NCI-H526 (cell line): Measurements from ENCODE around the gene SMU1.
A peak's percentile ranks its signal among the peaks of the same experiment; 100 is the strongest.
"Not testable (repeated sequence)": the region's sequence is repeated elsewhere in the genome, so short reads cannot be mapped to it uniquely, and the experiment has no call there.

Source experiments
- DNase-seq, 2 experiments: peaks; one replicate each; lab custom pipeline; 2025; lab: John Stamatoyannopoulos, UW

The SMU1 gene

GRCh38 chr9:33105504-33105903 is 29.0 kb upstream of the SMU1 start:
- DNase-seq: no peak

DNA sequence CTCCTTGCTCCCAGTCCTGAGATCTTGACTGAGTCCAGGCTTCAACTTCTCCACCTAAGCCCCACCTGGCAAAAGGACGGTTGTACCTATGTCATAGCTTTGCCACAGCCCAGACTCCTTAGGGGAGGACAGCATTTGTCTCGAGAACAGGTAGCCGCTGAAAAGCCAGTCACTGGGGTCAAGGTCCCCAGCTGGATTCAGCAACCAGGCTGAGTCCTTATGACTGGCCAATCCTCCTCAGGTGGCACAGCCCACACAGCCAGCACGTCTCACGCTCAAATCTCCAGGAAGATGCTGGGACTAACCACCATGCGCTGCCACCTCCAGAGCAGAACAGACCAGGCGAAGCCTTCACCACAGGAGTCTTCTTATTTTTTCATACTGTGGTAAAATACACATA is 27.9 kb upstream of the SMU1 start:
- DNase-seq: no peak

DNA sequence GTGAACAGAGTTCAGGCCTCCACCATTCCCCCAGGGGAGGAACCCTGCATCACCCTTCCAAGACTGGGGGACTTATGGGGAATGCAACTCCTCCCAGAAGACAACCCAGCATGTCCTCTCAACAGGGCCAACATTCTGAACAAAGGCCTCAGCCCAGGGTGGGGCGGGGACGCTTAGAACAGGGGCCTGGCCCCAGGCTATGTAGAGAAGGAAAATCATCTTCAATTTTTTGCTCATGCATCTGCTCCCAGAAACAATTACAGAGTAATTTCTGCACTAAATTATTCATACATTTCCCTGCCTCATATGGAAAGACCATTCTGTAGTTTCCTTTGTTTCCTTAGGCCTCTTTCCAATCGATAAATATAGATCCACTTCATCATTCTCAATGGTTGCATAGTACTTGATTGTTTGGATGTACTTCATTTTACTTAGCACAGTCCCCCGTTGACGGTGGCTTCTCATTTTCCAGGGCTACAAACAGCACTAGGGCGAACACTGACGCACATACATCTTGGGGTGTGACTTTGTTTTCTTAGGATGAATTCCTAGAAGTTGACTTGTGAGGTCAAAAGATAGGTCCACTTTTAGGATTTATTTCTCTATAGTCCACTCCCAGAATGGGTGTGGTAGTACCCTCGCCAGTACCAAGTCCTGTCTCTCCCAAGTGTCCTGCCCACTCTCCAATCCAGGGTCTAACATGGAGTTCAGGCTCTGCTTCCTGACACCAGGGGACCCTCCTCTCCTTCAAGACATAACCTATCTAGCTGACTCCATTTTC is 27.2 kb upstream of the SMU1 start:
- no peak for DNase-seq

- DNase-seq: no peak
These were observed 26.2 kb upstream of the SMU1 start for GRCh38 chr9:33102551-33103210.

GRCh38 chr9:33101104-33101951 is 24.9 kb upstream of the SMU1 start:
- no peak for DNase-seq

DNA sequence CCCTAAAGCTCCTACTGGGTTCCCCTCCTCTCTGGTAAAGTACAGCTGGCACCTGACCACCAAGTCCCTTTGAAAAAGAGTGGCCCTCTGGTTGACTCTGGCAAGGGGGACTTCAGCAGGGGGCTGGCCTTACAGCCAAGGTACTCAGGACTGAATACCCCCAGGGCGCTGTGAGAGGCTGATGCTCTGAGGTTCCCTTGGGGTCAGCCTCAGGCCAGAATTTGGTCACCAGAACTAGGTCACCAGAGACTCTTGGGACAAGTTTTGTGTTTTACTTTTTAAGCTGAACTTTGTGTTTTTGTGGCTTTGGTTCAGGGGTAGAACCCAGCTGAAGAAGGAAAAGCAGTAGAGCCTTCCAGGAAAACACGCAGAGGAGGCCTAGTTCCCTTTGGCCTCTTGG is 23.3 kb upstream of the SMU1 start:
- DNase-seq: no peak

DNA sequence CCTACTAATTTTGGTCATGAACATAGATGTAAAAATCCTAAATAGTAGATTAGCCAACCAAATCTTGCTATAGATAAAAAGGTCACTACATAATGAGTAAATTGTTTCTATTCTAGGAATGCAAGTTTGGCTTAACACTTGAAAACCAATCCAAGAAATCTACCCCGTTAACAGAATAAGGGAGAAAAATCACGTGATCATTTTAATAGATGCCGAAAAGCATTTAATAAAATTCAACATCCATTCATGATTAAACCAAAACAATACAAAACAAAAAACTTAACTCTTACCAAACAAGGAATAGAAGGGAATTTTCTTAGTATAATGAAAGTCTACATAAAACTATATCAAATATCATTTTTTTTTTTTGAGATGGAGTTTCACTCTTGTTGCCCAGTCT is 20.7 kb upstream of the SMU1 start:
- no peak for DNase-seq

GRCh38 chr9:33092634-33093033 is 16.2 kb upstream of the SMU1 start:
- no peak for DNase-seq

- not testable (repeated sequence) for DNase-seq
These were observed 9.2 kb upstream of the SMU1 start for GRCh38 chr9:33085672-33086071.

- no peak for DNase-seq
These were observed 6.3 kb upstream of the SMU1 start for GRCh38 chr9:33082538-33083326.

DNA sequence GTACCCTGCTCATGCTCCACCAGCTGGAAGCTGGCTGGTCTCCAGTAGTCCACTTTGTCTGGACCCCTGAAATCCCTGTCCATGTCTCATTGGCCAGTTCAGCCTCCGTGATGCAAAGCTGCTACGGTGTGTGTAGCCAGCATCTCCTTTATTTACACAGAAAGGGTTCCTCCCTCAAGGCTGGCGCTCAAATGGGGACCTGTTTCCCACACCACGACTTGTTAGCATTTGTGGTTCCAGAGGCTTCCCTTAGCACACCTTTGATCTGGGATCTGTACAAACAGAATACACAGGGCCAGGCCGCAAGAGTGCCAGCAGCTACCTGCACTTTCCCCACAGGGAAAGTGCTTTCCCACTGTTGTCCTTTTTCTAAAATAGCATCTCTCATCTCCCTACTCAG is 5.7 kb upstream of the SMU1 start:
- DNase-seq: no peak

DNA sequence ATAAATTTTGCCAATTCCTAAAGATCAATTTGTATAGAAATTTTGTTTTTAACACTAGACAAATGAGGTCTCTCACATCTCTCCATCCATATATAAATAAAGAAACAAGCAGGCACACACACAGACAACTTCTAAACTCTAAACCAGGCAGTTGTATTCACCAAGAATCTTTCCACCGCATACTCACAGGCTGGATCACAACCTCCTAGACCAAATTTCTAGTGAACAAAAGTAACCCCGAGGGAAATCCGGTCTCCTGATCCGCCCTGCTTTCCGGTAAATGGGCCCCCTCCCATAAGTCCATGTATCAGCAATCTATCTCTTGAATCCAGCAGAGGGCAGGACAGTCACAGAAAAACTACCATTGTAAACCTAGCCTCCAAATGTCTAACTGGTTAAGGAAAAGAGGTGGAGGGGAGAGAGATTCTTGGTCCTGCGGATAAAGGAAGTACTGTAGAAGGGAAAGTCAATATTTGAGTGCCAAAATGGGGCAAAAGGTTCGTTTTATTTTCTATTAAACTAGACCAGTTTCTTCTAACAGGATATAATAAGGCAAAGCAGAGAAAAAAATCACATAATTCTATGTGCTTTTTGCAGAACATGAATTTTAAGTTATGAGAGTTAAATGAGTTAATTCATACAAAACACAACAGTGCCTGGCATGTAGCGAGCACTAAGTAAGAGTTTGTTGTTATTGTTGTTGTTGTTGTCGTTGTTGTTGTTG is 4.8 kb upstream of the SMU1 start:
- DNase-seq: peak; percentile 86 to 87

DNA sequence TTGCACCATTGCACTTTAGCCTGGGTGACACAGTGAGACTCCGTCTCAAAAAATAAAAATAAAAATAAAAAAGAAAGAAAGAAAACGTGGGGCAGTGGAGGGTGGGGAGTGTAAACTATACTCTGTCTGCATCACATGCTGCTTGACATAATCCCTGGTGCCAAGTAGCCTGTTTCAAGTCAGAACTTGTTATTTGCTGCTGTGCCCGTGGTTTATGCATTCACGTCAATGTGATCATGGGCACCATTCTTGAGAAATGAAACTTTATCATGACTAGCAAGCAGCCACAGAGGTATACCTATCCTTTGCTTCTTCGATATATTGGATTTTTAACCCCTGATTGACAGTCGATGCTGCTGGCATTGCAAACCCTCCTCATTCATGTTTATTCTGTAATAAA is 4.1 kb upstream of the SMU1 start:
- DNase-seq: no peak

DNA sequence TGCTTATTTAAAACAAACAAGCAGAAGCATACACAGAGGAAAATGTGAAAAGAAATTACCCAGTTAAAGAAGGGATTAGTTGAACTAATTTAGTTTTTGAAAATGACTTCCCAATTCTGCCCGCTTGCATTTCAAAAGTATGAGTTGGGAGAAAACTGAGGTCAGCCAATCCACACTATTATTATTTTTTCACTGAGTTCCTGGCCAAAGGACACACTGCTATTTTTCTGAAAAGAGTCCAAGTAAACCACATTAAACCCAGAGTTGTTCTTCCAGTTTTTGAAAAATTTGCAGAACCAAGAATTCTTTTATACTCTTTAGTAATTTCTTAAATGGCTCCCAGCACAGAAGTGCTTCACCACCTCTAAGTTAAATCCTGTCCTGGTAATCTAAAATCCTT is 7.5 kb downstream of the SMU1 start:
- DNase-seq: no peak

- no peak for DNase-seq
These were observed 11.1 kb downstream of the SMU1 start for GRCh38 chr9:33065157-33066076.

- no peak for DNase-seq
These were observed 25.3 kb downstream of the SMU1 start for GRCh38 chr9:33051144-33051543.

DNA sequence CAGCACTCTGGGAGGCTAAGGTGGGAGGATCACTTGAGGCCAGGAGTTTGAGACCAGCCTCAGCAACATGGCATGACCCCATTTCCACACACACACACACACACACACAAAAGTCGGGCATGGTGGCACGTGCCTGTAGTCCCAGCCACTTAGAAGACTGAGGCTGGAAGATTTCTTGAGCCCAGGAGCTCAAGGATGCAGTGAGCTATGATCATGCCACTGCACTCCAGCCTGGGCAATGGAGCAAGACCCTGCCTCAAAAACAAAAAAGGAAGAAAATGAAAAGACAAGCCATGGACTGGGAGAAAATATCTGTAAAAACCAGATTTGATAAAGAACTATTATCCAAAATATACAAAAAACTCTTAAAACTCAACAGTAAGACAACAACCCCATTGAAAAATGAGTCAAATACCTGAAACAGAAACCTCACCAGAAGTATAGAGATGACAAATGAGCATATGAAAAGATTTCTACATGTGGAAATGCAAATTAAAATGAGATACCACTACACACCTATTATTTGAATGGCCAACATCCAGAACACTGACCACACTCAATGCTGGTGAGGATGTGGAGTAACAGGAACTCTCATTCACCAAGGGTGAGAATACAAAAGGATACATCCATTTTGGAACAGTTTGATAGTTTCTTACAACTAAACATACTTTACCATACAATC is 26.7 kb downstream of the SMU1 start:
- no peak for DNase-seq

DNA sequence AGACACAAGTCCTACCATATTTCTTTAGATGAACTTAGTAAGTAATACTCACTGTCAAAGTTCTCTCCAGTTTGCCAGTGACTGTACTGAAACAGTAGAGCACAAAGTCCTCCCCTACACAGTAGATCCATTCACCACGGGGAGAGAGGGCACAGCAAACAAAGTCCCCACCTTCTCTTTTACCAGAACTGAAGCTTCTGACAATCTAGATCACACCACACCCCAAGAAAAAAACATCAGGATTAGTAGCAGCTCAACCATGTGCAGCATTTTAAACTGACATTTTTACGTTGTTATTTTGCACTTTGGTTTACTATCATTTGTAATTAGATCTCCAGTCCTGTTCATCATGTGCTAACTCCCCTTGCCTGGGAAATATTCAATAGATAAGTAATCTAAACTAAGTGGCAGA is 28.4 kb downstream of the SMU1 start:
- DNase-seq: no peak

- no peak for DNase-seq
These were observed 30.4 kb downstream of the SMU1 start for GRCh38 chr9:33046061-33046460.
